Measurements from ENCODE around the gene IGF2R. TPM values are rescaled to one million over a fixed set of nuclear protein-coding genes. Genes with fewer than 3 reads are reported as not detected.

The IGF2R gene
- total and polyA plus RNA-seq, 2 experiments from 2014 or later, result 61.2 to 132 TPM

DNA sequence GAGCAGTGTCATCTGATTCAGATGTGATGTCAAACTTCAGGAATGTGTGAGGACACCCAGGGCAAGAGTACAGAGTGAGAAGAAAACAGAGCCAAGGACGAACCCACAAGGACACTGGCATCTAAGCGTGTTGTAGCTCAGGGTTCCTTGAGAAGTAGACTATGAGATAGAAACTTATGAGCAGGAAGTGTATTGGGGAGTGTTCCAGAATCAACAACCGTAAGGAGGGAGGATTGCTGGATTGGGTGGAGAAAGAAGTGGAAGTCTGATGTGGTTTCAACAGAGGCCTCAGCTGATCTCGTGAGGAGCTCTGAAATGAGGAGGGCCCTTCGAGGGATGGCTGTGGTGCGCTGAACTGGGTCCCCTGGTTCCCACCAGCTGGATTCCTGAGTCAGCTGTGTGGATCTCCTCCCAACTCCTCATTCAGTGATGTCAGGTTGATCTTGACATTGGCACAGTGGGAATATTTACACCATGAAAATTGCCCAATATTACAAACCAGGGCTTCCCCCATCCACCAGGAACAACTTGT lies 25.7 kb upstream of the IGF2R start:
- TF ChIP-seq EZH2phosphoT487 (IDR thresholded peaks at IDR 0.05; ENCODE audit: low read depth, severe bottlenecking, unreplicated experiment), result no peak
- no peak for TF ChIP-seq CTCF (IDR thresholded peaks at IDR 0.05; ENCODE audit: poor library complexity)
- no peak for TF ChIP-seq EZH2 (IDR thresholded peaks at IDR 0.05; ENCODE audit: borderline replicate concordance)
- H3K9me3 ChIP-seq (ENCODE audit: low read depth), result no peaks in the 10 kb centered on the region
- no peaks in the 10 kb centered on the region for H4K20me1 ChIP-seq (ENCODE audit: insufficient read depth, poor library complexity, severe bottlenecking)
- no peaks in the 10 kb centered on the region for H3K27me3 ChIP-seq
- H3K9me2 ChIP-seq (replicated peaks; ENCODE audit: insufficient read depth), result no peaks in the 10 kb centered on the region
- no peak overlapping the region for H3K27ac ChIP-seq
- no peak overlapping the region for H3K4me2 ChIP-seq
- H3K79me2 ChIP-seq, result no peaks in the 10 kb centered on the region
- no peak overlapping the region for H2AFZ ChIP-seq
- H3K4me3 ChIP-seq, result no peak overlapping the region
- no peaks in the 10 kb centered on the region for H3K36me3 ChIP-seq (replicated peaks; ENCODE audit: insufficient read depth, low read depth)
- DNase-seq (ENCODE audit: low spot score), result peak; percentile 21
- WGBS (ENCODE audit: low lambda C conversion rate, missing lambda C conversion rate), result 76% methylated on average over 6 of the region's 6 CpGs
- H3K4me1 ChIP-seq (ENCODE audit: insufficient read depth), result no peaks in the 10 kb centered on the region

GRCh38 chr6:159943968-159944598 lies 24.8 kb upstream of the IGF2R start:
- Histone ChIP-seq H3K4me1 (ENCODE audit: insufficient read depth) (no peaks in the 10 kb centered on the region), H2AFZ (no peak overlapping the region), H3K27me3 (no peaks in the 10 kb centered on the region), H4K20me1 (ENCODE audit: insufficient read depth, poor library complexity, severe bottlenecking) (no peaks in the 10 kb centered on the region), H3K27ac (no peak overlapping the region), H3K79me2 (no peaks in the 10 kb centered on the region), H3K9me3 (ENCODE audit: low read depth) (no peaks in the 10 kb centered on the region), H3K9me2 (replicated peaks; ENCODE audit: insufficient read depth) (no peaks in the 10 kb centered on the region), H3K36me3 (replicated peaks; ENCODE audit: insufficient read depth, low read depth) (no peaks in the 10 kb centered on the region), H3K4me2 (no peak overlapping the region), H3K4me3 (no peak overlapping the region)
- TF ChIP-seq EZH2 (IDR thresholded peaks at IDR 0.05; ENCODE audit: borderline replicate concordance), result no peak
- no peak for TF ChIP-seq EZH2phosphoT487 (IDR thresholded peaks at IDR 0.05; ENCODE audit: low read depth, severe bottlenecking, unreplicated experiment)
- no peak for TF ChIP-seq CTCF (IDR thresholded peaks at IDR 0.05; ENCODE audit: poor library complexity)
- WGBS (ENCODE audit: low lambda C conversion rate, missing lambda C conversion rate), result 79% methylated on average over 2 of the region's 2 CpGs
- DNase-seq (ENCODE audit: low spot score), result no peak

DNA sequence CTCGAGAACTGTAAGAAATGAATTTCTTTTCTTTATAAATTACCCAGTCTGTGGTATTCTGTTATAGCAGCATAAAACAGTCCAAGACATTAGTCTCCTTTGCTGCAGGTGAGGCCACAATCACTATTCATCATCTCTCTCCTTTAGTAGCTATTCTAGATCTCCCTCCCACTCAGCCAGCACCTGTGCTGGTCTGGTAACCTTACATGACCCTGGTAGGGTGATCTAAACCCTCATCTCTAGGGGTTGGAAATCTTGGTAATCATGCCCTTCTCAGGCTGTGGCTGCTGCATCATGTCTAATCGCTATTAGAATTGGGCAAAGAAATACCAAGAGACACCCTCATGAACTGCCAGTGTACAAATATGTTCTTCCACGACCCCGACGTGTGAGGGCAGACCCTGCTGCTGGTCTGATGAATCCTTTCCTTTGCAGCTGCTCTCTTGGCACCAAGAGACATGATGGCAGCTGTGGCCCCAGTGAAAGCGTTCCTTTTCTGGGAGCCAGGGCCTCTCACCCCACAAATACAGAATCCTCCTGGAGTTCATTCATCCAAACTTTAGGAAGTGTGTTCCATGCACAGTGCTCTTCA lies 23.0 kb upstream of the IGF2R start:
- H3K27ac ChIP-seq, result no peak overlapping the region
- no peaks in the 10 kb centered on the region for H3K9me2 ChIP-seq (replicated peaks; ENCODE audit: insufficient read depth)
- no peak overlapping the region for H2AFZ ChIP-seq
- no peak overlapping the region for H3K4me3 ChIP-seq
- H3K4me2 ChIP-seq, result no peak overlapping the region
- H3K27me3 ChIP-seq, result no peaks in the 10 kb centered on the region
- H3K4me1 ChIP-seq (ENCODE audit: insufficient read depth), result no peaks in the 10 kb centered on the region
- DNase-seq (ENCODE audit: low spot score), result no peak
- H3K36me3 ChIP-seq (replicated peaks; ENCODE audit: insufficient read depth, low read depth), result no peaks in the 10 kb centered on the region
- H3K9me3 ChIP-seq (ENCODE audit: low read depth), result no peaks in the 10 kb centered on the region
- TF ChIP-seq EZH2phosphoT487 (IDR thresholded peaks at IDR 0.05; ENCODE audit: low read depth, severe bottlenecking, unreplicated experiment) (no peak), CTCF (IDR thresholded peaks at IDR 0.05; ENCODE audit: poor library complexity) (no peak), EZH2 (IDR thresholded peaks at IDR 0.05; ENCODE audit: borderline replicate concordance) (no peak)
- 92% methylated on average over 6 of the region's 6 CpGs for WGBS (ENCODE audit: low lambda C conversion rate, missing lambda C conversion rate)
- no peaks in the 10 kb centered on the region for H4K20me1 ChIP-seq (ENCODE audit: insufficient read depth, poor library complexity, severe bottlenecking)
- no peaks in the 10 kb centered on the region for H3K79me2 ChIP-seq
